ENCODE measurements around the gene CANX.
"Not testable (repeated sequence)": the region's sequence is repeated elsewhere in the genome, so short reads cannot be mapped to it uniquely, and the experiment has no call there.

CANX gene

DNA sequence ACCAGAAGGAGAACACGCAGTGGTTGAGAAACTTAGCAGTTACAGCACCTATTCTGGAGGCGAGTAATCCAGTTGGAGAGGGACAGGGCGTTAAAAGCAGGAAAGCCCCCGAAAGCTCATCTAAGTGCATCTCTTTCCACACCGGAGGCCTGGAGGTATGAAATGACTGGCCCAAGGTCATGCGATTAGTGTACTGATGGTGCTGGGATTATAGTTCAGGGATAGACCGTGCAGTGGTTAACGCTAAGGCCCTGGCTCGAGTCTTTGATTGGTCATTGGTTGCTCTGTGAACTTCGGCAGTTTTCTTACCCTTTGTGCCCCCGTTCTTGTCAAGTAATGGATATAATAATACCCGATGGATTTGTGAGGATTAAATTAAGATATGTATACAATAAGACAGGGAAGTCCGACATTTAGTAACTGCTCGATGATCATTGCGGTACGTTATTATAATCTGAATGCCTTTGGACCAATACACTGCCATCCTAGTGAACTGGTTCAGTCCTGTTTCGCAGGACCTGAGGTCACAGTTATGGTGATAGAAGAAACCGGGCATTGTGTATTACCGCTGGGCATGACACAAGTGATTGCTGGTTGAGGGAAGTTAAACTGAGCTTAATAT, 960 bp downstream of the CANX start:
- peak; percentile 64 to 81 for DNase-seq

DNA sequence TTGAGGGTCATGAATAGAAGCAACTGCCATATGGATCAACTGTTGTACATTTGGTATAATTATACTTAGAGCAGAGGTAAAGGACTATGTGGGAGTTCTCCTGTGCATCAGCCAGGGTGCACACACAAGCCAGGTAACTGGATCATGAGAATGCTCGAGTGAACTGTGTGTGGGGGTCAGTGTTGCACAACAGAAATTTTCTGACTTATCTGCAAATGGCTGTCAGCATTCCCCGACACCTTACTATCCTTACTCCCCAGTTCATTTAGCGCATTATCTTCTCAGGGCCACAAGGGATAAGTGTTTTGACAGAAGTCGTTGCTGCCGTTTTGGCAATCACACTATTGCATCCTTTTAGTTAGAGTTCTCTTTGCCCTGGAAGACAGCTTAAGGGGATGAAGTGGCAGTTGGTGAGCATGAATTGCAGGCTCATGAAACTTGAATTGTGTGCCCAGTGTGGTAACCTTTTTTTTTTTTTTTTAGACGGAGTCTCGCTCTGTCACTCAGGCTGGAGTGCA, 1.7 kb downstream of the CANX start:
- peak; percentile 10 to 20 for DNase-seq

DNA sequence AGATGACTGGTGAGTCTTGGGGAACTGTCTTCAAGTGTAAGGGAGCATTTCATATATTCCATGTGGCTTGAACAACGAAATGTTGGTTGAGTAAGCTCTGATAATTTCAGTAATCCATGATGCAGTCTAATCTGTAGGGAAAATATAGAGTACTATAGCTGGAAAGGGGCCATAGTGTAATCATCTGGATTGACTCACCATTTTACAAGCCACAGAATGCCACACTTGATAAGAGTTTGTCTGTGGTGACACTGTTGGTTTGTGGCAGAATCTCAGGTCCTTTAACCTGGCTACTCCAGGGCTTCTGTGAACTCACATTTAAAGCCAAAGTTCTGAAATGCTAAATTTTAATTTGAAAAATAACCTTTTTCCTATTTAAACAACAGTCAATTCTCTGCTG, 17.5 kb downstream of the CANX start:
- DNase-seq = no peak

DNA sequence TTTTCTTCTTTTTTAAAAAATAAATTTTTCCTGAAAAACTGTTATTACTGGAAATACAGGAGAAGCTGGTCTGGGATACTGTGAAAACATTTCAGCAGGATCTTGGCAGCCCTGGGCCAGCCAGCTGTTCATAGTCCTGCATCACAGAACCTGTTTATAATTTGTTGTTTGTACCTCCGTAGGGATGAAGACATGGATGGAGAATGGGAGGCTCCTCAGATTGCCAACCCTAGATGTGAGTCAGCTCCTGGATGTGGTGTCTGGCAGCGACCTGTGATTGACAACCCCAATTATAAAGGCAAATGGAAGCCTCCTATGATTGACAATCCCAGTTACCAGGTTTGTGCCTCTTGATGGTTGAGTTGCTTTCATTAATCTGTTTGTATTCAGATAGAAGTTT, 21.5 kb downstream of the CANX start:
- DNase-seq = no peak

DNA sequence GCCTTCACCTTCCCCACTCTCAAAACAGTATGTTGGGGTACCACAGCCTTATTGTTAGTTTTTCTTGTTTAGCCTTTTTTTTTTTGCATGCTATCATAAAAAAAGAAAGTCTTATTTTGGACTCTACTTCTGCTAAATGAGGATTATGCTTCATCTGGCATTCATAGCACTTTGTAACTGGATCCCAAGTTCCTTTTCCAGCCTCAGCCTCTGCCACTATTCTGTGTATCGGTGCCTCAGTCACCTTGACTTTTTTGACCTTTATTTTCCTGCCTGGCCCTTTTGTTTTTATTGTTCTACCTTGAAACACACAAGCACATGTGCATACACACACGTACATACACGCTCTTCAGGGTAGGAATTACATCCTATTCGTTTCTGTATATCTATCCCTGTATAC, 25.4 kb downstream of the CANX start:
- DNase-seq = no peak

DNA sequence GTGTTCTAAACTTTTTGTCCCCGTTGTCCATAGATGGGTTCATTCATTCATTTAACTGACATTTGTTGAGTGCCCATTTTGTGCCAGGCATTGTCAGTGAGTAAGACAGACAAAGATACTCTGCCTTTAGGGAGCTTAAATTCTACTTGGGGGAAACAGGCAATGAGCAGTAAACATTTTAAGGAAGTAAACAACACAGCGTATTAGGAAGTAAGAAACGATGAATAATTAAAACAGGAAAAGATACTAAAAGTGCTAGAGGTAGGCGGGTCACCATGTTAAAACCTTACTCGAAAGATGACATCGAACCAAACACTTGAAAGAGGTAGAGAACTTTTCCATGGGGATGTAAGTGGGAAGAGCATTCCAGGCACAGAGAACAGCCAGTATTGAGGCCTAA, 28.3 kb downstream of the CANX start:
- DNase-seq = peak; percentile 23 to 33

DNA sequence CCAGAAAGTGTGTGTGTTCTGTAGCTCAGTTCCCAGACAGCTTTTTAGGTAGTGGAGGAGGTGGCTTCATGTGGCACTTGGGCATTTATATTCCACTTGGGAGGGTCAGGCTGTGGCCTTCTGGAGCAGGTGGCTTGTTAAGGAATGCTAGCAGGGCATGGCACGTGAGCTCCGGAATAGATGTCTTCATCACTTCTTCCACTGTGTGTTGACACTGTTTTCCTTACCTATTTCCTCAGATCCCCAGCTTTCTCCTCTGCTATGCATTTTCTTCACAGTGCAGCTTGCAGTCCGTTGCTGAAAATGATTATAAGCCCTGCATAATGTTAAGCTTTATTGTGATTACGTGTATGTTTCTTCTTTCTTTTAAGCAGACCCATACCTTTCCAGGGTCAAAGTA, 30.5 kb downstream of the CANX start:
- no peak for DNase-seq

DNA sequence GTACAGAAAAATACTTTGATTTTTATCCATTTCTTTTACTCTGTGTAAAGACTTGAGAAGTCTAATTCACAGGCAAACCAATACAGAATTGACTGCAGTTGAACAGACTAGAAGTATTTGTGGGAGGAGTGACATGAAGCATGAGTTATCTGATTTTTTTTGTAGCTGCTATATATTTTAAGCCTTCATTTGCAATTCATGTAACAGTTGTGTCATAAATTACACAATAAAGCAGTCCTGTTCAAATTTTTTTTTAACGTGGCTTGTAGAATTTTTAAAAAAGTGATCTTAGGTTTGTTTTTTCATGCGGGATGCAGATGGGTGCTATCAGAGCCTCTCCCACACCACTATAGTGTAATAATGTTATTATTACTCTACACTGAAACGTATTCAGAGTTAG, 31.0 kb downstream of the CANX start:
- no peak for DNase-seq

DNA sequence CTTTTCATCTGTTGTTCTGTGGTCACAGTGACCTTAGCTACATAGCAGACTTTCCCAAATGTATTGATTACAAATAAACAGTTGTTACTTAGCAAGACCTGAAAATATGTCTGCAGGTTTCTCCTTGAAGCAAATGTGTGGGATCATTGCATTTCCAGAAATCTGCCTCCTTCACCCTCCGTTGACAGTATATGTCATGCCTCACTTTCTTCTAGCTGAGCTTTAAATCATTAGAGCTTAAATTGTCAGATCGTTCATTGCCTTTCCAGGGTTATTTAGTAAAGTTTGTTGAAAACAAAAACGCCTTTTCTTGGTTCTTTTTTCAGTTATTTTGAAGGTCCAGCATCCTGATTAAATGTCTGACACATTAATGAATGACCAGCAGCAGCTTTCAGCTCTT, 31.6 kb downstream of the CANX start:
- no peak for DNase-seq

DNA sequence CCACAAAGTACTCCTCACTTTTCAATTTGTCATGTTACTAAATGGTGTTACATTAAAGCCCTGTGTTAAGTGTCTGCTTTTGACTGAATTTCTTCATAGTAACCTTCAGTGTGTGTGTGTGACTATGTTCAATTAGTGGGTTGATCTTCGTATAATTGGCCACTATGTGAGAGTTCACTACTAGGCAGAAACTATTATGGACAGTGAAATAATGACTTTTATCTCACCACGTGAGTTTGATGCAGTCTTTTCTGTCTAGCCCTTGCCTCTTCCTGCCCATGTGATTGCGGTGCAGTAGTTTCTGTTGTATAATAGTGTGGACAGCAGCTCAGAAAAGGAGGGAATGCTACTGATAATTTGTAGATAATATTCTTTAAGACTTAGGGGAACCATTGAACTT, 32.1 kb downstream of the CANX start:
- DNase-seq = peak in 1 of 2 donors; percentile 34

DNA sequence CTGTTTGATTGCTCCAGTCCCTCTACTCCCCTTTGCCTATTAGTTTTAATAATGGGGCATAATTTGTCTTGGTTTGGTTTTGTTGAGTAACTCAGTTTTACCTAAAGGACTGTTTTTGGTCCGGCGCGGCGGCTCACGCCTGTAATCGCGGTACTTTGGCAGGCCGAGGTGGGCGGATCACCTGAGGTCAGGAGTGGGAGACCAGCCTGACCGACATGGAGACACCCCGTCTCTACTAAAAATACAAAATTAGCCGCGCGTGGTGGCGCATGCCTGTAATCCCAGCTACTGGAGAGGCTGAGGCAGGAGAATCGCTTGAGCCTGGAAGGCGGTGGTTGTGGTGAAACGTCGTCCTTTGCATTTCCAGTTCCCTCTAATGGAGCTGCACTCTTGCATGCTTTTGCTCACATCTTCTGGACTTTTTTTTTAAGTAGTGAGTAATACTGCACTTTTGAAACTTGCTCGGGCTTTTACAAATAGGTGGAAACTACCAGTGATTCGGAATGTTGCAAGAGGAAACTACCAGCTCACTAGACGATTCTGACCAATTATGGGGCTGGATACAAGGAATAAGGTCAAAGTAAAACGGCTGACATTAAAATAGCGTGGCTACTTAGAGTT, 33.1 kb downstream of the CANX start:
- DNase-seq = peak; percentile 94 to 98

DNA sequence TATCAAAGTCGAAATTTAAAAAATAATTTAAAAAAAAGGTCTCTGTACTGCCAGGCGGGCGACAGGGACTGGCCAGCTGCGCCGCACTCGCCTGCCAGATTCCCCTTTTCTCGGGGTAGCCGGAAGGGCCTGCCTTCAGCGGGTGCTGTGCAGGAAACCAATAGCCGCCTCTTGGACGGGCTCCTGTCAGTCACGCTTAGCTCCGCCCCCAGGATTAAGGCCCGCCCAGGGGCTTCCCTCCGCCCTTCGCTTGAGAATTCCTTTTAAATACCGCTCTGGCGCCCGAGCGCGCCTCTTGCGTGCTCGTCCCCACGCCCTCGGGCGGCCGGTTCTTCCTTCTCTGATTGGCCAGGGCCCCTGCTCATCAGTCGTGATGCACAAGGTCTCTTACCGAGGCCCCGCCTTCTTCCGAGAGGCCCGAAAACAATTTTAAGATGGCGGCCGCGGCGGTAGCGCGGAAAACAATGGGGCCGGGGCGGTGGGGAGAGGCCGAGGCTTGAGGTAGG, 33.7 kb downstream of the CANX start, which contains the start of gene MAML1:
Gene MAML1, plus strand, starts transcription at position 411 of the 506 bp plus-strand sequence. CDS start 291 bp downstream, outside the sequence.
- peak; percentile 100 for DNase-seq

DNA sequence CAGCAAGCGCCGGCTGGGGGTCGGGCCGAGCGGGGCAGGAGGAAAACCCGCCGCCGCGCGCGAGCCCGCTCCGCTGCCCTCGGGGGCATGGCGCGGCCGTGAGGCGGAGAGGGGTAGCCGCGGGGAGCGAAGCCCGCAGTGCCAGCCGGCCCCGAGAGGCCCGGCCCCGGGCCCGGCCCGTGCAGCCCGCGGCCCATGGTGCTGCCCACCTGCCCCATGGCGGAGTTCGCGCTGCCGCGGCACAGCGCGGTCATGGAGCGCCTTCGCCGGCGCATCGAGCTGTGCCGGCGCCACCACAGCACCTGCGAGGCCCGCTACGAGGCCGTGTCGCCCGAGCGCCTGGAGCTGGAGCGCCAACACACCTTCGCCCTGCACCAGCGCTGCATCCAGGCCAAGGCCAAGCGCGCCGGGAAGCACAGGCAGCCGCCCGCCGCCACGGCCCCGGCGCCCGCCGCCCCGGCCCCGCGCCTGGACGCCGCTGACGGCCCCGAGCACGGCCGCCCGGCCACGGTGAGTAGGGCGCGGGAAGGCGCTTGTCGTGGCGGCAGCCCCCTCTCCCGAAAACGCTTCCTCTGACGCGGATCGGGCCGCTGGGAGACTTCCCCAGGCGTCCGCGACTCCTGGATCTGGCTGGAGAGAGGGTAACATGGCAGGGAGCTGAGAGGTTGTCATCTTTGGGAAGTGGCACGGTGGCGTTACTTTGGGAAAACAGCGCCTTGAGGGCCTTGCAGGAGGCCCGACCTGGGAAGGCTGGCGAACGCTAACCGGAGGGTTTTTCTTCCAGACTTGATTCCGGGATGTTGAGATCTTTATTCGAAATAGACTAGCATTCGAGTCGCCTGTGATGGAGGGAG, 34.4 kb downstream of the CANX start:
- DNase-seq = peak; percentile 14 to 27

DNA sequence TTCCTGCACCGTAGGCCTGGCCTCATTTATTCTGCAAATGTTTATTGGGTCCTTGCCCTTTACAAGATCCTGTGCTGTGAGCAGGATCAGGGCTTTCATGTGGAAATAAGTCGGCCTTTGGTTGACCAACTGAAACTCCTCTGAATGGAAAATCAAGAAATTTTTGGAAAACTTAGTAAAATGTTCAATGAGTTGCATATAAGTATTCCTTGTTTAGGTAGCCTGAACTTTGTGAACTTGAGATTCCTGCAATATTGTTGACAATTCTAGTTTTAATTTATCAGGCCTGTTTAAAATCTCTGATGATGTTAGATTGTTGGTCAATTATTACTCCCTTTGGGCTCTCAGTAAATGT, 35.0 kb downstream of the CANX start:
- DNase-seq = no peak

DNA sequence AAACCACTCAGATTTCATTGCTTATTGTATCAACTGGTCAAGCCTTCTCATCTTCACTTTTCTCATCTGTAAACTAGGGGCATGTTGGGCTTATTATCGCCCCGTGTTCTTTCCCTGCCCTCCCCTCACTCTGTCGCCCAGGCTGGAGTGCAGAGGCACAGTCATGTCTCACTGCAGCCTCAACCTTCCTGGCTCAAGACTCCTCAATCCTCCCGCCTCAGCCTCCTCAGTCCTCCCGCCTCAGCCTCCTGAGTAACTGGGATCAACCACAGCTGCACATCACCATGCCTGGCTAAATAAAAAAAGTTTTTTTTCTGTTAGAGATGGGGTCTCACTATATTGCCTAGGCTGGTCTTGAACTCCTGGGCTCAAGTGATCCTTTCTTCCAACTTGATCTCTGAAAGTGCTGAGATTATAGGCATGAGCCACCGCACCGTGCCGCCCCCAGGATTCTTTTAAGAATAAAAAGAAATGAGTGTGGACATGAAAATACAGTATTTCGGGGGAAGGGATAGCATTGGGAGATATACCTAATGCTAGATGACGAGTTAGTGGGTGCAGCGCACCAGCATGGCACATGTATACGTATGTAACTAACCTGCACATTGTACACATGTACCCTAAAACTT, 35.9 kb downstream of the CANX start:
- DNase-seq = no peak

DNA sequence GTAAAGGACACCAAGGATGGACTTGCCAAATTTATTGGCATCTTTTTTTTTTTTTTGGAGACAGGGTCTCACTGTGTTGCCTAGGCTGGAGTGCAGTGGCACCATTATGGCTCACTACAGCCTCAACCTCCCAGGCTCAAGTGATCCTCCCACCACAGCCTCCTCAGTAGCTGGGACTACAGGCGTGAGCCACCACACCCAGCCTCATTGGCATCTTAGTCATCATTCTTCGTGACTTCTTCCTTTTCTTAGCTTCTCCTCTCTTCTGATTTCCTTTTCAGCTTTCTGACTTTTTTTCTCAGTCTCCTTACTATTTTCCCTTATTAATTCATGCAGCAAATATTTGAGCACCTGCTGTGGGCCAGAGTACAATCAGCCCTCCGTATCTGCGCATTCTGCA, 40.0 kb downstream of the CANX start:
- DNase-seq = peak; percentile 27 to 41

DNA sequence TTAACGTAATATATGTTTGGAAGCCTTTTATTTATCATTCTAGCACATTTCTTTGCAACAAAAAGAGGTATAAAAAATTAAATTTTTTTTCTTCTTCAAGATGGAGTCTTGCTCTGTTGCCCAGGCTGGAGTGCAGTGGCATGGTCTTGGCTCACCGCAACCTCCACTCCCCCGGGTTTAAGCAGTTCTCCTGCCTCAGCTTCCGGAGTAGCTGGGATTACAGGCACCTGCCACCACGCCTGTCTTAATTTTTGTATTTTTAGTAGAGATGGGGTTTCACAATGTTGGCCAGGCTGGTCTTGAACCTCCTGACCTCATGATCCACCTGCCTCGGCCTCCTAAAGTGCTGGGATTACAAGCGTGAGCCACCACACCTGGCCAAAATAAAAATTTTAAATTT, 45.3 kb downstream of the CANX start:
- DNase-seq = not testable (repeated sequence)

DNA sequence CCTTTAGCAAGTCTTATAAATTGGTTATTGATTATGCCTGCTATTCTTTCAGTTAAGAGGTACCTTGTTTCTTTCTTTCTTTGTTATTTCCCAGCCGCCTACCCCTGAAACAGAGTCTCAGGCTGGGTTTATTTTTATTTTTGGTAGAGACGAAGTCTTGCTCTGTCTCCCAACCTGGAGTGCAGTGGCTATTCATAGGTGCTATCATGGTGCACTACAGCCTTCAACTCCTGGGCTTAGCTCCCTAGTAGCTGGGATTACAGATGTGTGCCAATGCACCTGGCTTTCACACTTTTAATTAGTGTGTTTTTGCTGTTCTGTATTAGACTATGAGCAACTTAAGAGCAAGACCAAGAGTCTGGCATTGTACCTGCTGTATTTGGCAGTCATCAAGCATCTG, 48.1 kb downstream of the CANX start:
- DNase-seq = no peak

DNA sequence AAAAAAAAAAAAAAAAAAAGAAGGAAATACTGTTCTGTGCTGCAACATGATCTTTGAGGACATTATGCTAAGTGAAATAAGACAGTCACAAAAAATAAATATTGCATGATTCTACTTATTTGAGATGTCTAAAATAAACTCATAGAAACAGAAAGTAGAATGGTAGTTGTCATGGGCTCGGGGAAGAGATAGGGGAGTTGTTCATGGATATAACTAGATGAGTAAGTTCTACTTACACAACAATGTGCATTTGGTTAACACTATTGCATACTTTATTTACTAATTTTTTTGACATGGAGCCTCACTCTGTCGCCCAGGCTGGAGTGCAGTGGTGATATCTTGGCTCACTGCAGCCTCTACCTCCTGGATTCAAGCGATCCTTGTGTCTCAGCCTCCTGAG, 49.0 kb downstream of the CANX start:
- DNase-seq = peak; percentile 74 to 84

DNA sequence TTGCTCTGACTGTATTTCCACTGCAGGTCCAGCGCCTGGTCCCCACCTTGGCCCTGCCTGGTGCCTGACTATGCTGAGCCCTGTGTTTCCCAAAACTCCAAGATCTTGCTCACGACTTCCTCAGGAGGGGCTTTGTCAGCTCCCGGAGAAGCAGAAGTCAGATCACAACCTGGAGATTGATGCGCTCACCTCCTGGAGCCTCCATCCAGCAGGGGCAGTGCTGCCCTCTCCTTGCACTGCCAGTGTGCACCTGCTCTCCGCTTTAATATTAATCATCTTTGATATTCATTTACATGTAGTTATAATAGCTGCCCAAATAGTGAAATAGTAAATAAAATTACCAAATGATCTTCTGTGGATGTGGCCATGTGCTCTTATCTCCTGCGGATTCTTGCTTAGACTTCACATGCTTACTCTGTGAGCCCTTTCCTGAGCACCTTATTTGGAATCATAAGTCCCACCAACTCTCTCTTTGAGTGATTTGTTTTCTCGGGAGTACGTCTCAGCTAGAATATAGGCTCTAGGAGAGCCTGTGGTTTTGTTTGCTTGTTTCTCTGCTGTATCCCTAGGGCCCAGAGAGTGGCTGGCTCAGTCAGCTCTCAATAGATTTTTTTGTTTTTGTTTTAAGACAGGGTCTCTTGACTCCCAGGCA, 51.2 kb downstream of the CANX start:
- DNase-seq = no peak

DNA sequence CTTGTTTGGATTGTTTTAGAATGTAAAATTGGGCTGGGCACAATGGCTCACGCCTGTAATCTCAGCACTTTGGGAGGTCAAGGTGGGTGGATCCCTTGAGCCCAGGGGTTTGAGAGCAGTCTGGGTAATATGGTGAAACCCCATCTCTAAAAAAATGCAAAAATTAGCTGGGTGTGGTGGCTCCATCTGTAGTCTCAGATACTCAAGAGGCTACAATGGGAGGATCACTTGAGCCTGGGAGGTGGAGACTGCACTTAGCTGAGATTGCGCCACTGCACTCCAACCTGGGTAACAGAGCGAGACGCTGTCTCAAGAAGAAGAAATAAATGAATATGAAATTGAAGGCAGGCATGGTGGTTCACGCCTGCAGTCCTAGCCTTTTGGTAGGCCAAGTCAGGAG, 55.2 kb downstream of the CANX start:
- no peak for DNase-seq

DNA sequence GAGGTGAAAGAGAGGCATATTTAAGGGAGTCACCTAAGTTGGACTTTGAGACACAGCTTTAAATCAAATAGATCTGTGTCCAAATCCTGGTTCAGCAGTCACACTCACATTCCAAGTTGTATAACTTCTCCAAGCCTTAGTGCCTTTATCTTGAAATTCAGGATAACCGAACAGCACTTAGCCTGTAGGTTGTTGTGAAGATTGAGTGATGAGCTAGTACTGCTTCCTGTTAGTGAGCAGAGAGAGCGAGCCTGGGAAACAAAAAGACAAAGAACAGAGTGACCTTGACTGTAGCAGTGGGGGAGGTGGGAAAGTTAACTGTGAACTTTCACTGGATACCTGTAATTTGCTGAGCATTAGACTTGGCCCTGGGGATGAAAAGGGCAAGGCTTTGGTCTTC, 56.3 kb downstream of the CANX start:
- DNase-seq = no peak

DNA sequence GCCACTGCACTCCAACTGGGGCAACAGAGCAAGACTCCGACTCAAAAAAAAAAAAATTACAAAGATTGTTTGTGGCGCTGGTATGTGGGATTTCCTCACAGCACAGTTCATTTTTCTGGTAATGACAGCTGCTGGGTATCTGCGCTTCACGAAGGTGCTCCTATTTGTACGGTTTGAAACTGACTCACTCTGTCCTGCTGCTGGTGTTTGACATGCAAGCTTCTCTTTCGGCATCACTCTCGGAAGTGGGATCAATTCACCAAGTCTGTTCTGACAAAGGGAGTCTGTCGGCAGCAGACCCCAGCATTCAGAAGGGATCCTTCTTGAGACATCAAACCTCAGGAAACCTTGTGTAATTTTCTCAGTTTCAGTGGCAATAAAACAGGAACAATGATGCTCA, 60.2 kb downstream of the CANX start:
- DNase-seq = peak; percentile 66

Data from inflammatory macrophage treated with lipopolysaccharide for 1 hour (primary cell).